Activated effector memory CD4-positive, alpha-beta T cell treated with anti-CD3 and anti-CD28 coated beads, Interleukin-2, amount 50 U/mL, for 16 hours (primary cell): ENCODE measurements around the gene TFDP2.
"Not testable (repeated sequence)": the region's sequence is repeated elsewhere in the genome, so short reads cannot be mapped to it uniquely, and the experiment has no call there.

Experiments used
- DNase-seq: peaks from one replicate; pipeline ENCODE4 v3.0.0-alpha.2; 2020

TFDP2 gene

DNA sequence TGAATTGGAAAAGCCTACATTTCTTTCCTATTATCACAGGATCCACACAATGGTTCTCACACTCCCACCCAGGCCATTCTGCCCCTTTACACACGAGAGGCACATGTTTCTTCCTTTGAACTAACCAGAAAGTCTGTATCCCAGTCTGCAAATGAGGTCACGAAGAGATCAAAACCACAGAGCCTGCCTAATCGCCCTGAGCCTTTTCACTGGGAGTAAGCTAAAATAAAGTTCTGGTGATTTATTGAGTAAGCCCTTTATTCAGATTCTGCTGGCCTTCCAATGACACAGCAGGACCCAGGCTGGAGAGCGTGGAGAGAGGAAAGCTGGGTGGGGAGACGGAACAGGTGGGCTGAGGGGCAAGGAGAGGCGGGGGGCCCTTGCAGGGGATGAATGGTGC, 194.2 kb downstream of the TFDP2 start:
- no peak for DNase-seq

DNA sequence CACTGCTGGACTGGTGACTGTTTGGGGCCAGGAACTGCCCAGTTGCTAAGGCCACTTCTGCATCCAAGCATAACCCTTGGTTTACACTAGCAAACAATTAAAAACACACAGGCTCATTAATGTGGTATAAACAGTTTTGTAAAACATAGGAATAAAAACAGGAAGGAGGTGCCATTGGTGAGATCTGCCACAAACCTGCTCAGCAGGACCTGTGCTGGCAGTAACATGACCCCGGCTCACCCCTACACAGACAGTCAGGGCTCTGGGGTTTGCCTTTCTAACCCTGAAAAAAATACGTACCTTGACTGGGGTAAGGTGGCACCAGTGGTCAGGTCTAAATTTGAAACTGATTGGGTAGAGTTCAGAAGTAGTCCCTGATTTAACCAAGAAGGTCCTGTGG, 196.7 kb downstream of the TFDP2 start:
- no peak for DNase-seq

DNA sequence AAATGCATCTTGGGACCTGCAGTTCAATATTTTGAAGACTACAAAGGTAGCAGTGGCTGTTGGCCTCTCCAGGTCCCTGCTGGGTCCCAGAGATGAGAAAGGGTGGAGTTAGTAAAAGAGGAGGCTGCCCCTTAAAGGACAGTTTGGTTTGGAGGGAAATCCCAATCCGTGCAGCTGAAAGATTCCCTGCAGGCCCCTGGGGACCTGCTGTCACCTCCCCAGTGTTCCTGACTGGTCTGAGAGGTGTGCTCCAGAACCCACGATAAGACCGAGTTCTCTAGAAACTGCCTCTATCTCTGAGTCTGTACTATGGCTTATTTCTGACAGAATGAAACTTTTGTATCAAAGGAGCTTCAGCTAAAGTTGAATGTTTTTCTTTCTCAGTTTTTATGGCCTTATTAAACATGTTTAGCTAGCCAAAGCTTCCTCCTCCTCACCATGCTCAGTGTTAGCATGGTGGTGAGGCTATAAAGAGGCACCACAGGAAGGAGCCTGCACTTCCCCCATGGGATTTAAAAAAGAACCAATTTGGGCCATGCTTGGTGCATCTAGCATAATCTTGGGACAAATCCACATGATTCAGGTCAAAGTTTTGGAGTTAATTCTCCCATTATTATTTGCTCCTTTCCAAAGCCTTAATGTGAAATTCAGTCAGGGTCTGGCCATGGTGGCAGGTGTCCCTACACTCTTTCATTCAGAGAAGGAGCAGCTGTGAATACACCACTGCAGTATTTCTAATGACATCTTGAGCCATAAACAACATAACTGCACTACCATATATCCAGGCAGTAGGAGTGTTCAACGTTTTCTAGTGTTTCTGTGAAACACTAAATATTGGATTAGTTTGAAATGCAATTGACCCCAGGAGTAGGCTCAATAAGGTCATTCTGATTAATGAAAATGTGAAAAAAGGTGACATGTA, 198.5 kb downstream of the TFDP2 start:
- DNase-seq: no peak

DNA sequence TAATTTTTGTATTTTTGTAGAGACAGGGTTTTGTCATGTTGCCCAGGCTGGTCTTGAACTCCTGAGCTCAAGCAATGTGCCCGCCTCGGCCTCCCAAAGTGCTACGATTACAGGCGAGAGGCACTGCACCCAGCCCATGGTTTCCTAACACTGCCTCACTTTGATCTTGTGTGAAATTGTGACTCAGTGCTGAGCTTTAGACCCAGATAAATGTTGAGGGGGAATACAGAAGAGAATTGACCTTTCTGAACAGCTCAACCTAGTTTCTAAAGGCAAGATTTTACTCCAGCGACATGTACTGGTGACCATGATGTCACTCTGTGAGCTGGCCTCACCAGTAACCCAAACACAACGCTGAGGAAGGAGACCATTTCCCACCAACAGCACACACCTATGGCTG, 199.4 kb downstream of the TFDP2 start:
- DNase-seq: no peak

DNA sequence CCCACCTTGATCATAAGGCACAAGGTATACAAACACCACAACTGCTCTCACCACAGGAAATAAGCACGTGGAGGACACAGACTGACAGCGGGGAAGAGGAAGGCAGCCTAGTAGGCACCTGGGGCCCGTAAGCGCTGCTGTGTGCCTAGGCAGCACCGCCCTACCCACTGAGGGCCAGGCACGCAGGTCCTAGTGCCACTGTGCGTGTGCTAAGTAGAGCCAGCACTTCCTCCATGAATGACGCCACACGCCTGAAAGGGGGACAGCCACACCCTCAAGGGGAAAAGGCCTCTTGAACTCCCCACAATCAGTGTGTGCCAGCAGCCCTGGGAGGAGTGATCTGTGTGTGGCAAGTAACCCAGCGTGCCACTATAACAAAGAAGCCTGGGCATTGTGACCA, 199.9 kb downstream of the TFDP2 start:
- DNase-seq: no peak

DNA sequence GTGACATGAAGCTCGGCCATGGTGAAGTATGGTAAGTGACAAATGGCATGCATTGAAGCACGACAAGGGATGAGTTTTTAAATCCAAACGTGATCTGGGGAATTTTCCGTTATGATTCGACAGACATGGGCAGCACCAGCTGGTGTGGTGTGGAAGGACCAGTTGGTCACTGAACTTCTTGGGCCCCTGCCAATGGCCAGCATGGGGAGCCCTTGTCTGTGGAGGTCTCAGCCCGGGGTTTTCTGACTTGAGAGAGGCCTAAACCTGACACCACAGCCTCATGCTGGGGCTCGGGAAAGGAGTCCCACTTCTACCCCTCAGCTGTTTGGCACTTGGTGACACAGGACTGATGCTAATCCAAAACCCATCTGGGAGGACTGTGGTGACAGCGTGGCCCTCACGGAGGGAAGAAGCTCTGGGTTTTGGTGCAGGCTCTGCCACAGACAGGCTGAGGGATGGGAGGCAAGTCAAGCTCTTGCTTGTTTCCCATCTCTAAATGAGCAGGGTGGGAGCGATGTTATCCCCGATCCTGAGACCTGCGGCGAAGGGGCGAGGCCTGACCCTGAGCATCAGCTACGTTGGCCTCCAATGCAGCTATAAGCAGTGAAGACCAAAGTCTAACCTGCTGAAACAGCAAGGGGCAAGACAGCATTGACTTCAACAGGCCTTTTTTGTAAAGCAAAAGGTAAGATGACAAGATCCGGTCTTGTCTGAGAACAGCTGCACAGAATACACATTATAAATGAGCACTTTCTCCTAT, 203.4 kb downstream of the TFDP2 start:
- DNase-seq: no peak

DNA sequence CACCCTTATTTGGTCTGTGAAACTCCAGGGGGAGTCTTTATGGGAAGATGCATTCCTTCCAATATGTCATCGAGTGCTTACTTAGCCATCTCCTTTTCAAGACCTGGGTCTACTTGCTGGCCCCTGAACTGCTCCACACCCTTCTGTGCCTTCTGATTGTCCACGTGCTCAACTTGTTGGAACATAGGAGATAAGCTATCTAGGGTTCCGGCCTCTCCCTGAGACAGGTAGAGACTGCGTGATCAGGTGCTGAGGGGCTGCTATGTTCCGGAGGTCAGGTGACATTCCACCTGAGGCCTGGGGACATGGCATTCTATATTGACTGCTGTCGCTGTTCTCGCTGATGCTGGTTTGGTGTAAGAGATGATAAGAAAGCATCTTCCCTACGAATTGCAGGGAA, 207.3 kb downstream of the TFDP2 start:
- no peak for DNase-seq

DNA sequence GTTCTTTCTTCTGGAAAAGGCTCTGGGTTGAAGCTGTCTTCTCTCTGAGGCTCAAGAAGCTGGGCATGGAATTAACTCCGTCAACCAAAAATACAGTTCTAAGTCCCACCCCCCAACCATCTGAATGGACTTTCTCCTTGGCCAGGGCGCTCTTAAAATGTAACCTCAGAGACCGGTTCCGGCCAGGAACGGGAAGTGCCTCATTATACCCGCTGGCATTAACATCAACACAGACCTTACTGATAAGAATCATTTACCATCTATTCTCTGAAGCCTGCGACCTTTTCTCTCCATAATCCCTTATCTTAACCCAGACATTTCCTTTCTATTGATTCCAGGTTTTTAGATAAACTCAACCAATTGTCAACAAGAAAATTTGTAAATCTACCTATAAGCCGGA, 208.3 kb downstream of the TFDP2 start:
- no peak for DNase-seq

DNA sequence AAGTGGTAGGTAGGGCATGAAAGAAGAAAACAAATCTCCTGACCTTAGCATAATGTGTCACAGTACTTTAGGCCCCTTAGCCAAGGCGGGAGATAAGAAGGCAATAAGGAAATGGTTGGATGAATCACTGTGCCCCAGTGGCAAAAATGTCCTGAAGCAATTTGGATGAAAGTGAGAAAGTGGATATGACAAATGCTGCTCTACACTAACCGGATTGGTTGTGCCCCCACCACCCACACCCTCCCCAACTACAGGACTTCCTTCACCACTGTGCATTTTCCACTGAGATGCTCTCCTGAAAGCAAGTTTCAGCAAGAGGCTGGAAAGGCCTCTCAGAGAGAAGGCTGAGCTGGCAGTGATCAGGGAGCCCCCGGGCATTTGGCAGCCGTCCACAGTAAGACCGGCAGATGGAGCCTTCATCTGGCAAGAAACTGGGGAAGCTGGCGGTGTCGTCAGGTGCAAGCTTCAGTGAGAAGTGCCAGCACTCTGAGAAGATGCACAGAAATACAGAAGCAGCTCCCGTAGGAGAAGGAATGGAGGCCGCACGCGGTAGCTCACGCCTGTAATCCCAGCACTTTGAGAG, 209.1 kb downstream of the TFDP2 start:
- no peak for DNase-seq

DNA sequence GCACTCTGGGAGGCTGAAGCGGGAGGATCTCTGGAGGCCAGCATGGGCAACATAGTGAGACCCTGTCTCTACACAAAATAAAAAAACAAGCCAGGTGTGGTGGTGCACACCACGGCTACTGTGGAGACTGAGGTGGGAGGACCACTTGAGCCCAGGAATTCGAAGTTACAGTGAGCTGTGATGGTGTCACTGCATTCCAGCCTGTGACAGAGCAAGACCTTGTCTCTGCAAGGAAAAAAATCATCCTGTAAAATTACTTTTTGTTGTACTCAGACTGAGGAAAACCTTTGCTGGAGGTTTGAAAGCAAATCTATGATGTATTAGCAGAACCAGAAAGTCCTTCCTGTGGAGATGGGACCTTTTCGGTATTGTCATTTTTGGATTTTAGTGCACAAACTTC, 209.6 kb downstream of the TFDP2 start:
- no peak for DNase-seq

DNA sequence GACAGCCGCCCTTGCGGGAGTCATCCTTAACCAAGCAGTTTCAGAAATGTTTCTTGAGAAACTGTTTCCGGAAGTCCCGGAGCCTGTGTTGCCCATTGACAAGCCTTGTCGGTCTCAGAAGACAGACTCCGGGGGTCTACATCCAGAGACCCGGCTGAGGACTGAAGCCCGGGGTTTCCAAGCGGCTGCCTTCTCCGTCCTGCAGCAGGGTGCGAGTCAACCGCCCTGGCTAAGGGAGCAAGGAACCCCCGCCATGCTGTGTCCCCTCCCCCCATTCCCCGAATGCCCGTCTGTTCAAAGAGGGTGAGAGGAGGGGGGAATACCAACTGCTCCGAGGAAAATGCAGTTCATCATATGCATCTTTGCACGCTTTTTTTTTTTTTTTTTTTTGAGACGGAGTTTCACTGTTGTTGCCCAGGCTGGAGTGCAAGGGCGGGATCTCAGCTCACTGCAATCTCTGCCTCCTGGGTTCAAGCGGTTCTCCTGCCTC, 211.3 kb downstream of the TFDP2 start:
- DNase-seq: no peak

DNA sequence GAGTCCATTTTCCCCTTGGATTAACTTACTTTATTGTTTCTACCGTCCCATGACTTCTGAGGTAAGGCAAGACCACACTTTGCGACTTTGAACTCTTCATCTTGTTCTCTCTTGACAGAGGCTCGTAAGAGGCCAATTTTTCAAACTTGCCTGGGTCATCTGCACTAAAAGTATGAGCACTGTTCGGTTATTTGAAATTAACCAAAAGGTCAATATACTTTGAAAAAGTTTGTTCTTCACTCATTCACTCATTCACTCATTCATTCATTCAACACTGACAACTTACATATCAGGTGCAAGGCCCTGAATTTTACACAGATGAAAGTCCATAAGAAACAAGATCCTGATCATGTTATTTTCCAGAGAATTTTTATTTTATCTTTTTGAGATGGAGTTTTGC, 215.0 kb downstream of the TFDP2 start:
- no peak for DNase-seq

DNA sequence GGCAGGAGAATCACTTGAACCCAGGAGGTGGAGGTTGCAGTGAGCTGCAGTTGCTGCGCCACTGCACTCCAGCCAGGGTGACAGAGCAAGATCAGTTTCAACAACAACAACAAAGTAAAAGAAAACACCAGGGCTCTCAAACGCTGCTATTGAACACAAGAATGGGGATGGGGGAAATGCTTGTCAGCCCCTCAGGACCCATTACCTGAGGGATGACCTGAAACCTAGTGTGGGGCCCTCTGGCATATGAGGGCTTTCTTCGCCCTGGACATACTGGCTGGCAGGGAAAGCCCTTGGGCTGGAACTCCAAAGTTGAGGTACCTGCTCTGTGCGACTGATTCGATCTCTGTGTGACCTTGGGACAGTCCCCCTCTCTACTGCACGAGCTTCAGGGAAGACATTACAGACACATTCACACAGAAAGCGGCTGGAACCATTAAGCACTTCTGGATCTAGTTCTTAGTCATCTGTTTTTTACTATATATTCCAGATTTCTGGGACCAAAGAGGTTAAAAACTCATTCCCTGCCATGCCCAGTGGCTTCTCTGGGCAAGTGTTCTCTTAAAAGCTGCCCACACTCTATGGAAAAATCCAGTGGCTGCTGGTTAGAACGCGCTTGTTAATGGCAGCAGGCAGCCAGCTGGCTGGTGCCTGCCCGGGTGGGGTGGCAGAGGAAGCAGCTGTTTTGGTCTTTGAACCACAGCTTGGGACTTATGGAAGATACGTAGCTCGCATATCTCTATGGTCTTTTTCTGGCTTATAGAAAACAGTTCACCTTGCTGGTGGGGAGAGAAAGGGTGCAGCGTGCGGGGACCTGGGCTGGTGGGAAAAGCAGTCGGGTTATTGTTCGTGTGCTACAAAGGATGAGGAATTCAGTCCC, 215.7 kb downstream of the TFDP2 start:
- DNase-seq: no peak

DNA sequence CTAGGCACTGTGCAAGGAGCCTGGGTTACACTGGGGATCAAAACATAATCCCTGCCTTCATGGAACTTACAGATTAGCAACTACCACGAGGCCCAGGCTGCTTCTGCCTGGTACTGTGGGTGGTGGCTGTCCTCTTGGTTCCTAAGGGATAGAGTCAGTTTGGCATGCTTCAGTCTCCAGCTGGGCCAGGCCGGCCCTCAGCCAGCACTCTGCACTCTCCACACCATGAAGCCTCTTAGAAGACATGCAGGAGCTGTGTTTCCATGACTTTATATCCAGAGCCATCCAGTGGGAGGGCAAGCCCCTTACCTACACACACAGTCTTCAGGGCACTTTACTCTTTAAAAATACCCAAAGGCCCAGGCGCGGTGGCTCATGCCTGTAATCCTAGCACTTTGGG, 218.5 kb downstream of the TFDP2 start:
- DNase-seq: no peak

DNA sequence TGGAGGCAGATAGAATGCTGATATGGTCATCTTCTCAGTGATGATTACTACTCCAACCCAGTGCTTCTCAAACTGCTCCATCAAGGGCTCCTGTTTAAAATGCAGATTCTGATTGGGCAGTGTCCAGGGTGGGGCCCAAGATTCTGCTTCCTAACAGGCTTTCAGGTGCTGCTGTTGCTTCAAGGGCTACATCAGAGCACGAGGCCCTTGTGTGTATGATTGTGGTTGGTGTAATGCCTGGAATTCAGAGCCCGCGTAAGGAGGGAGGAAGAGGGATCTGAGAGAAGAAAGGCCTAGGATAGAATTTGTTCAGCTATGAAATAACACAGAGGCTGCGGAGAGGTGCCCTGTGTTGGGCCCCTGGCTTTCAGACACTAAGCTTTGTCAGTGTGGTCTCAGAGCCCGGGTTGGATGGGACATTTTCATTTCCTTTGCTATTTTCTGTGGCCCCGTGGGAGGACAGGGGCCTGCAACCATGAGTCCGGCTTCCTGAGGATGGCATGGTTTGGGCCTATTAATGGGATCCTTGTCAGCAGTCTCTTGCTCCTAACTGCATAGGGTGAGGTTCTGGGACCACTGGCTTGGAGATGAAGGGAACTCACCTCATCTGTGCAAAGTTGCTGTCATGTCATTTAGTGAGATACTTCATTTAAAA, 219.9 kb downstream of the TFDP2 start:
- DNase-seq: no peak

DNA sequence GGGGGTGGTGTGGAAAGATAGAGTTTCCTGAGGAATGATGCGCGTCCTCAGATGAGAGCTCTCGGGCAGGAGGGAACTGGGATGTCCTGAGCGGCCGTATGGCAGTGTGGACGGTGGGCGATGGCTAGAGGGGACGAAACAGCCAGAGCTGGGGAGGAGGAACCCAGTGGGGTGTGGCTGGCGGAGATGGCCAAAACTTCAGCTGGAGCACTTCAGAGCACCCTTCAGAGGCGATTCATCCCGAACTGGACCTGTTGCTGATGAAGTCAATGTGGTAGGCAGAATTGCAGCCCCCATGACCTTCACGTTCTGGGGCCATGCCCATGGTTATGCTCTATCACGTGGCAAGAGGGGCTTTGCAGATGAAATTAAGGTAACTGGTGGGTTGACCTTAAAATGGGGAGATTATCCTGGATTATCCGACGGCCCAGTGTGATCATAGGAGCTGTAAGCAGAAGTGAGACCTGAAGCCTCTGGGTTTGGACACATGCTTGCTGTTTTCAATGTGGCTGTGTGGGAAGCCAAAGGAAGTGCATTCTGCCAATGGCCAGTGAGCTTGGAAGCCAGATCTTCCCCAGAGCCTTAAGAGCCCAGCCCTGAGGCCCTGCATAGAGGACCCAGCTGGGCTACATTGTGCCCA, 220.6 kb downstream of the TFDP2 start:
- no peak for DNase-seq

DNA sequence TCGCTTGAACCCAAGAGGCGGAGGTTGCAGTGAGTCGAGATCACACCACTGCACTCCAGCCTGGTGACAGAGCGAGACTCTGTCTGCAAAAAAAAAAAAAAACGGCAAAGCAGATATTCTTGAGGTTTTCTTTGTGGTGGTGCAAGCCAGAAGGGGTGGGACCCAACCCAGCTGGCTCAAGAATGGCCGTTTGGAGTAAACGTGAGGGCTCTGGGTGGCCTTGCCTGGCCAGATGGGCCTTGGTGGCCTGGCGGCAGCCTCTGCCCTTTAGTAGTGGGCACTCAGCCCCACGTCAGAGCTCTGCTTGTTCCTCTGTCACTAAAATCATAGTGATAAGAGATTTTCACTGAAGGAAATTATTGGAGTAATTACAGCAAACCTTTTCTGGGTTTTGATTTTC, 222.4 kb downstream of the TFDP2 start:
- no peak for DNase-seq

DNA sequence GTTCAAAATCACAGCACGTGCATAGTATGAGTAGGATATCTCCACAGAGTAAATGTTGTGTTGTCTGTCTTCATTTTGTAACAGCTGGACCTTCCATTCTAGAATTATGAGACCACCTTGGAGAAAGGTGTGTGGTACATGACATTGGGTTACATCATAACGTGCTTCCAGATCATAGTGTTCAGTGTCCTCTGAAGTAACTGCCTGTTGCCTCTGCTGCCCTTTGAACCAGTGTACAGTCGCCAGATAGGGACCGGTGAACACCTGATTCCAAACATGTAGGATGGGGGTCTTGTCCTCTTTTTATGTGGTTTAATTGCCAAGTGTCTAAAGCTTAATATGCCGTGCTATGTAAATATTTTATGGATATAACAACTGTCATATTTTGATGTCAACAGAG, 223.7 kb downstream of the TFDP2 start:
- not testable (repeated sequence) for DNase-seq

DNA sequence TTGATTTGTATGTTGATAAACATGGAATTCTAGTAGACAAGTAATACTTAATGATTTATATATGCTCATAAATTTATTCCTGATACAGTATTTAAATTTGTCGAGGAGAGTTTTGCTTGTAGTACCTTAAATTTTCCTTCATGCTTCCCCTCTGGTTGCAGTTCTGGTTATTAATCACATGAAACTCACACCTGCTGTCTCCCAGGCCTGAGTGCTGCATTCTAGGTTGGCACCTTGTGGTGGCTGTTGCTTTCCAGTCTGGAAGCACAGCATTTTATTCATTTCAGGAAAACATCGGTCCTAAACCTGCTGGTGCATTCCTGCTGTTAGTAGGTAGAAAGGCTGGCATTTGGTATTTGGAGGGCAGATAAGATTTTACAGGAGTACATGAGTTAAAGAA, 228.0 kb downstream of the TFDP2 start:
- no peak for DNase-seq

DNA sequence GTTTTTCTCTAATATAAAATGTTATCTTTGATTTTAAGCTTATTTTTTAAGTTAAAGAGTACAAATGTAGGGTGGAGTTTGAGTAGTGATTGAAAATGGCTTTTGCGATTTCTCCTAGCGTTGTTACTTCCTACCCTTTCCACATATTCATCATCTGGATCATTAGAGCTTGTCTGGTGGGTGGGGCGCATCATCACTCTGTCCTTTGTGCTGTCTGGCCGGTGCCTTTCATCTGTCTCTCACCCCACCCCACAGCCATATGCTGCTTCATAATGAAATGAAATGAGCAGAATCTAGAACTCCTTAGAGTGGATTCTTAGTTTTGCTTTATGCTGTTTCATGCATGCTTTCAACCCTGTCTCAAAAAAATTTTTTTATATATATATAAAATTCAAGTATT, 228.6 kb downstream of the TFDP2 start:
- no peak for DNase-seq

DNA sequence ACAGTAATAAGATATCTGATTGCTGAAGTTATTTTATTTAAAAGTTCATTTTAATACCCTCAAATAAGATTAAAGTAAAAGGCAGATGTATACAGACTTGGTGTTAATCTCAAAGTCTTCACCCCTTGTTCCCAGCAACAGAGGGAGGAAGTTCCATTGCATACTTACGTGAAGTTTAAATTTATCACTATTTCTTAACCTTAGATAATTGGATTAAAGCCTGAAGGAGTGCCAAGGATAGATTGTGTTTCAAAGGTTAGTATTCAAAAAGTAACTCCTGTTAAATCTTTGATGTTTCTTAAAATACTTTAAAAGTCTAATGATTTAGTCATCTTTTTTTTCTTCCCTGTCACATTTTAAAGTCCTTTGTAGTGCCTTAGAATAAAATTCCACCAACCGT, 233.6 kb downstream of the TFDP2 start:
- DNase-seq: no peak

DNA sequence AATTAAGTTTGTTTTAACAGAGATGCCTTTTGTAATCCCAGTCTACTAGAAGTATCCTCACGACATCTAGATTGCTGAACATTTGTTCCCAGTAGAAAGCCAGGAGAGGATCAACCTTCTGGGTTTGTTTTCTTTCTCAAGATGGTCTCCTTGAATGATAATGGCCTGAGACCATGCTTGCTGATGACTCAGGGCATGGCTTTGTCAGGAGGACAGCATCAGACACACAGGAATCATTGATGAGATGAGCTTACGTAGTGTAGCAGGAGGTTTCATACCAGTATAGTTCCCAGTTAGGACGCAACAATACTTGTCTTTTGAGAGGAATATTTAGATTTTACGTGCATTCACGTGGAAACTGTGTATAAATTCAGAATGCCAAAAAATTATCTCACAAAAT, 234.3 kb downstream of the TFDP2 start:
- no peak for DNase-seq
